RCC 7860 (cell line): ENCODE results near the gene ABL2.
A peak's percentile ranks its signal among the peaks of the same experiment; 100 is the strongest.
"Not testable (repeated sequence)": the region's sequence is repeated elsewhere in the genome, so short reads cannot be mapped to it uniquely, and the experiment has no call there.

Experiments used
- DNase-seq: peaks from one replicate; pipeline ENCODE4 v3.0.0-alpha.2; 2015; ENCODE audit warnings: low spot score
- FAIRE-seq: peaks from 2 replicates; lab custom pipeline; 2012; peaks lifted over from hg19 to GRCh38; lab: Jason Lieb, UNC

ABL2 gene

GRCh38 chr1:179175011-179175841 is 54.3 kb downstream of the ABL2 start:
- no peak for DNase-seq
- no peak for FAIRE-seq

- not testable (repeated sequence) for DNase-seq, FAIRE-seq
Measured at GRCh38 chr1:179170468-179170770, 59.1 kb downstream of the ABL2 start.

- no peak for DNase-seq
Measured at GRCh38 chr1:179169616-179170467, 59.6 kb downstream of the ABL2 start.

GRCh38 chr1:179168536-179168935 is 60.9 kb downstream of the ABL2 start:
- DNase-seq = no peak
- no peak for FAIRE-seq

More at GRCh38 chr1:179169616-179170467, 59.6 kb downstream of the ABL2 start:
- FAIRE-seq = no peak

- FAIRE-seq = no peak
Measured at GRCh38 chr1:179167955-179168354, 61.5 kb downstream of the ABL2 start.

GRCh38 chr1:179167418-179167777 is 62.1 kb downstream of the ABL2 start:
- no peak for FAIRE-seq

More at GRCh38 chr1:179167955-179168354, 61.5 kb downstream of the ABL2 start:
- no peak for DNase-seq

GRCh38 chr1:179166663-179167417 is 62.6 kb downstream of the ABL2 start:
- DNase-seq (no peak), FAIRE-seq (no peak)

More at GRCh38 chr1:179167418-179167777, 62.1 kb downstream of the ABL2 start:
- DNase-seq = no peak

- FAIRE-seq (no peak), DNase-seq (no peak)
Measured at GRCh38 chr1:179164494-179164893, 65.0 kb downstream of the ABL2 start.

GRCh38 chr1:179156708-179157107 is 72.8 kb downstream of the ABL2 start:
- FAIRE-seq (no peak), DNase-seq (no peak)

- FAIRE-seq (no peak), DNase-seq (no peak)
Measured at GRCh38 chr1:179156026-179156425, 73.5 kb downstream of the ABL2 start.

GRCh38 chr1:179155615-179156014 is 73.9 kb downstream of the ABL2 start:
- DNase-seq (no peak), FAIRE-seq (no peak)

- DNase-seq = no peak
Measured at GRCh38 chr1:179154437-179154836, 75.0 kb downstream of the ABL2 start.

GRCh38 chr1:179153217-179153616 is 76.3 kb downstream of the ABL2 start:
- no peak for DNase-seq
- no peak for FAIRE-seq

More at GRCh38 chr1:179154437-179154836, 75.0 kb downstream of the ABL2 start:
- FAIRE-seq = no peak

GRCh38 chr1:179151908-179152682 is 77.4 kb downstream of the ABL2 start:
- DNase-seq (no peak), FAIRE-seq (peak; percentile 52)

GRCh38 chr1:179146911-179147310 is 82.6 kb downstream of the ABL2 start:
- DNase-seq = no peak
- no peak for FAIRE-seq

- no peak for FAIRE-seq
Measured at GRCh38 chr1:179146476-179146875, 83.0 kb downstream of the ABL2 start.

GRCh38 chr1:179145521-179145920 is 84.0 kb downstream of the ABL2 start:
- FAIRE-seq = no peak
- DNase-seq = no peak

More at GRCh38 chr1:179146476-179146875, 83.0 kb downstream of the ABL2 start:
- DNase-seq = no peak

GRCh38 chr1:179144626-179145025 is 84.9 kb downstream of the ABL2 start:
- DNase-seq = peak; percentile 46
- FAIRE-seq = peak; percentile 81

- FAIRE-seq = no peak
- DNase-seq = peak; percentile 92
Measured at GRCh38 chr1:179143322-179143721, 86.2 kb downstream of the ABL2 start.

GRCh38 chr1:179142889-179143299 is 86.6 kb downstream of the ABL2 start:
- peak; percentile 99 for FAIRE-seq
- DNase-seq = peak; percentile 98
